Astrocyte of the spinal cord (primary cell): Measurements from ENCODE around the gene FIGNL1.

ENCODE experiments used
- DNase-seq: peaks from one replicate; pipeline ENCODE4 v3.0.0; 2011; ENCODE audit warnings: low read depth, low spot score
- H3K4me3 ChIP-seq: 2 replicates; pipeline ENCODE4 v1.5.1; 2011; ENCODE audit warnings: low read depth, mild to moderate bottlenecking, low read length, moderate library complexity
- CTCF ChIP-seq: IDR thresholded peaks from 2 replicates; pipeline ENCODE4 v1.5.1; 2012; ENCODE audit warnings: low read depth, mild to moderate bottlenecking, low read length, inconsistent platforms
- in situ Hi-C: cut with HindIII; loops from 2 replicates; pipeline ENCODE4 v1.10.0; 2017; ENCODE audit warnings: low sequenced_read_pairs

FIGNL1 gene

GRCh38 chr7:50416527-50417182, 33.5 kb downstream of the FIGNL1 start:
- in situ Hi-C loops, result no loop called here
- TF ChIP-seq CTCF, result no peak
- no peak overlapping the region for H3K4me3 ChIP-seq
- DNase-seq, result no peak

GRCh38 chr7:50415844-50416364, 34.2 kb downstream of the FIGNL1 start:
- no peak overlapping the region for H3K4me3 ChIP-seq
- TF ChIP-seq CTCF, result no peak
- in situ Hi-C loops, result no loop called here
- no peak for DNase-seq

GRCh38 chr7:50413561-50413960, 36.6 kb downstream of the FIGNL1 start:
- in situ Hi-C loops, result no loop called here
- H3K4me3 ChIP-seq, result no peak overlapping the region
- TF ChIP-seq CTCF, result no peak
- DNase-seq, result no peak

GRCh38 chr7:50412973-50413372, 37.2 kb downstream of the FIGNL1 start:
- no peak for TF ChIP-seq CTCF

GRCh38 chr7:50411332-50411731, 38.8 kb downstream of the FIGNL1 start:
- no peak for TF ChIP-seq CTCF
- no peak for DNase-seq
- H3K4me3 ChIP-seq, result no peak overlapping the region
- in situ Hi-C loops, result no loop called here

More at GRCh38 chr7:50412973-50413372, 37.2 kb downstream of the FIGNL1 start:
- DNase-seq, result no peak
- in situ Hi-C loops, result no loop called here
- no peak overlapping the region for H3K4me3 ChIP-seq

GRCh38 chr7:50409856-50410745, 40.0 kb downstream of the FIGNL1 start:
- in situ Hi-C loops, result no loop called here
- DNase-seq, result no peak
- H3K4me3 ChIP-seq, result no peak overlapping the region
- TF ChIP-seq CTCF, result no peak
